ENCODE results near the gene PPP1CA.
A peak's percentile ranks its signal among the peaks of the same experiment; 100 is the strongest.
"Not testable (repeated sequence)": the region's sequence is repeated elsewhere in the genome, so short reads cannot be mapped to it uniquely, and the experiment has no call there.

PPP1CA gene

GRCh38 chr11:67435031-67435726 is 33.5 kb upstream of the PPP1CA start:
- DNase-seq (ENCODE audit: low read depth in 3 of 3): no peak

DNA sequence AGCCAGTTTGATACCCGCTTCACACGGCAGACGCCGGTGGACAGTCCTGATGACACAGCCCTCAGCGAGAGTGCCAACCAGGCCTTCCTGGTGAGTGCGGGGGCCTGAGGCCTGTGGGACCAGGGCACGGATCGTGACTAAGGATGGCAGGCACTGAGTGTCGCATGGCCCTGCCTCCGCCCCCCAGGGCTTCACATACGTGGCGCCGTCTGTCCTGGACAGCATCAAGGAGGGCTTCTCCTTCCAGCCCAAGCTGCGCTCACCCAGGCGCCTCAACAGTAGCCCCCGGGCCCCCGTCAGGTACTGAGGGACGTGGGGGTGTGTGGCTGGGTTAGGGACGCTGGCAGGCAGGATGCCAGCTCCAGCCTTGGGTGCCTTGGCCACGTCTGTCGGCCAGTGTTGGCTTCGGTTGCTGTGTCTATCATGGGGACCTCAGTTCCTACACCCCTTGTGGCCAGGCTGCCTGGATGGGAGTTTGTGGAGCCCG is 32.8 kb upstream of the PPP1CA start:
- no peak for DNase-seq (ENCODE audit: low read depth in 3 of 3)

- no peak for DNase-seq (ENCODE audit: low read depth in 3 of 3)
These were observed 32.1 kb upstream of the PPP1CA start for GRCh38 chr11:67433536-67434394.

GRCh38 chr11:67432655-67433349 is 31.1 kb upstream of the PPP1CA start:
- no peak for DNase-seq (ENCODE audit: low read depth in 3 of 3)

GRCh38 chr11:67431346-67432249 is 29.9 kb upstream of the PPP1CA start:
- DNase-seq (ENCODE audit: low read depth in 3 of 3): no peak

DNA sequence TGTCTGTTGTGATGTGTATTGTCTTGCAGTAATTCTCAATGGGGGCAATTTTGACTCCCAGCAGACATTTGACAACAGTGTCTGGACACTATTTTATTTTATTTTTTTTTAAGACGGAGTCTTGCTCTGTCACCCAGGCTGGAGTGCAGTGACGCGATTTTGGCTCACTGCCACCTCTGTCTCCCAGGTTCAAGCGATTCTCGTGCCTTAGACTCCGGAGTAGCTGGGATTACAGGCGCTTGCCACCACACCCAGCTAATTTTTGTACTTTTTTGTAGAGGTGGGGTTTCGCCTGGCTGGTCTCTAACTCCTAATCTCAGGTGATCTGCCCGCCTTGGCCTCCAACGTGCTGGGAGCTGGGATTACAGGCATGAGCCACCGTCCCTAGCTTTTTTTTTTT is 28.1 kb upstream of the PPP1CA start:
- DNase-seq (ENCODE audit: low read depth in 3 of 3): no peak

- DNase-seq (ENCODE audit: low read depth in 3 of 3): no peak
These were observed 27.5 kb upstream of the PPP1CA start for GRCh38 chr11:67429038-67429668.

- peak; percentile 97 to 99 (median 98) for DNase-seq (ENCODE audit: low read depth in 3 of 3)
These were observed 26.7 kb upstream of the PPP1CA start, which contains the start of gene RPS6KB2 for GRCh38 chr11:67428052-67429001. TSS of gene RPS6KB2 (plus strand) at chr11:67428494. CDS start at chr11:67428546, 52 bp downstream.

DNA sequence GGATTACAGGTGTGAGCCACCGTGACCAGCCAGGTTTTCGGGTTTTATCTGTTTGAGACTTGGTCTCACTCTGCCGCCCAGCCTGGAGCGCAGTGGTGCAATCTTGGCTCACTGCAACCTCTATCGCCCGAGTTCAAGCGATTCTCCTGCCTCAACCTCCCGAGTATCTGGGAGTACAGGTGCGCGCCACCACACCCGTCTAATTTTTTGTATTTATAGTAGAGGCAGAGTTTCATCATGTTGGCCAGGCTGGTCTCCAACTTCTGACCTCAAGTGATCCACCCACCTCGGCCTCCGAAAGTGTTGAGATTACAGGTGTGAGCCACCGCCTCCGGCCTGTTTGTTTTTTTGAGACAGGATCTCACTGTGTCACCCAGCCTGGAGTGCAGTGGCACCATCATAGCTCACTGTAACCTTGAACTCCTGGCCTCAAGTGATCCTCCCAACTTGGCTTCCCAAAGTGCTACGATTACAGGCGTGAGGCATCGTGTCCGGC is 25.8 kb upstream of the PPP1CA start:
- DNase-seq (ENCODE audit: low read depth in 3 of 3): not testable (repeated sequence)

- DNase-seq (ENCODE audit: low read depth in 3 of 3): no peak
These were observed 22.4 kb upstream of the PPP1CA start for GRCh38 chr11:67423891-67424613.

DNA sequence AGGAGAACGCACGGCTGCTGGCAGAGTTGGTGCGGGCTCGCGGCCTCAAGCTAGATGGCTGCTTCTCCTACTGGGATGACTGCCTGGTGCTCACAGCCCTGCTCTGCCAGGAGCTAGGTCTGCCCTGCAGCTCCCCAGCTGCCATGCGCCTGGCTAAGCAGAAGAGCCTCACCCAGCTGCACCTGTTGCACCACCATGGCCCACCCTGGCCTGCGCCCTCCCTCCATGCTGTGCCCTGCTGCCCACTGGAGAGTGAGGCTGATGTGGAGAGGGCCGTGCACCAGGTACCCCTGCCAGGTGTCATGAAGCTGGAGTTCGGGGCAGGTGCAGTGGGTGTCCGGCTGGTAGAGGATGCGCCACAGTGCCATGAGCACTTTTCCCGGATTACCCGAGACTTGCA is 21.8 kb upstream of the PPP1CA start:
- DNase-seq (ENCODE audit: low read depth in 3 of 3): no peak

DNA sequence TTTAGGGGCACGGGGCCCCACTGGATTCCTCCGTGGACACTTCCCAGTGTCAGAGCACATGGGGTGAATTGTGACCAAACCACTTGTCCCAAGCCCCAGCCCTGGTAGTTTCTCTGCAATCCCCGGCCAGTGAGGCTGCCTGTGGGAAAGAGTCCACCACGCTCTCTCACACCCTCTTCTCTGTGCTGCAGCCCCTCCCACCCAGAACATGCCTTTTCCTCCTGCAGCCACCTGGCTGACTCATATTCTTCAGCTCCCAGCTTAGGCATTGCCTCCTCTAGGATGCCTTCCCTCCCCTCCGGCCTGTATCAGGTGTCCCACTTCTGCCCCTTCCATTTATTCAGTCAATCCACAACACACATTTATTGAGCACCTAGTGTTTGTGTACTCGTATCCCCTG is 21.2 kb upstream of the PPP1CA start:
- no peak for DNase-seq (ENCODE audit: low read depth in 3 of 3)

- DNase-seq (ENCODE audit: low read depth in 3 of 3): no peak
These were observed 19.9 kb upstream of the PPP1CA start for GRCh38 chr11:67421430-67422031.

GRCh38 chr11:67420646-67421429 is 19.2 kb upstream of the PPP1CA start:
- peak; percentile 98 to 99 (median 98) for DNase-seq (ENCODE audit: low read depth in 3 of 3)

DNA sequence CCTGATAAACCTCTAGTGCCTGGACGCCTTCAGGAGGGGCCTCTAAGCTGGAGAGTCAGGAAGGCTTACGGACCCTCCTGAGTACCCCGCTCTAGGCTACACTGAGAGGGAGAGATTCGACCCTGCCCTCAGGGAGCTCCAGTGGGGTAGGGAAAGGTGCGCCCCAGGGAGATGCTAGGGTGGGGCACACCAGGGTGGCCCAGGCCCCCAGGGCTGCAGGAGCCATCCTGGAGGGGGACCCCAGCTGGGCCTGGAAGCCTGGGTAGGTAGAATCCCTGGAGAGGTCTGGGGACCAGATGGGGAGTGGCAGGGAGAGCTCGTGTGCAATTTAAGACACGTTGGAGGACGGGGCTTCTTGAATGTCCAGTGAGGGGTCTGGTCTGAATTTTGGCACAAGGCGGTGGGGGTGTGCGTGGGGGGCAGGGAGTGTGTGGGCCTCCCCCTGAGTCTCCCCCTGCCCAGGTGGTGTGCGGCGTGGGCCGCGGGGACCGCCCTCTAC is 18.5 kb upstream of the PPP1CA start:
- DNase-seq (ENCODE audit: low read depth in 3 of 3): no peak

DNA sequence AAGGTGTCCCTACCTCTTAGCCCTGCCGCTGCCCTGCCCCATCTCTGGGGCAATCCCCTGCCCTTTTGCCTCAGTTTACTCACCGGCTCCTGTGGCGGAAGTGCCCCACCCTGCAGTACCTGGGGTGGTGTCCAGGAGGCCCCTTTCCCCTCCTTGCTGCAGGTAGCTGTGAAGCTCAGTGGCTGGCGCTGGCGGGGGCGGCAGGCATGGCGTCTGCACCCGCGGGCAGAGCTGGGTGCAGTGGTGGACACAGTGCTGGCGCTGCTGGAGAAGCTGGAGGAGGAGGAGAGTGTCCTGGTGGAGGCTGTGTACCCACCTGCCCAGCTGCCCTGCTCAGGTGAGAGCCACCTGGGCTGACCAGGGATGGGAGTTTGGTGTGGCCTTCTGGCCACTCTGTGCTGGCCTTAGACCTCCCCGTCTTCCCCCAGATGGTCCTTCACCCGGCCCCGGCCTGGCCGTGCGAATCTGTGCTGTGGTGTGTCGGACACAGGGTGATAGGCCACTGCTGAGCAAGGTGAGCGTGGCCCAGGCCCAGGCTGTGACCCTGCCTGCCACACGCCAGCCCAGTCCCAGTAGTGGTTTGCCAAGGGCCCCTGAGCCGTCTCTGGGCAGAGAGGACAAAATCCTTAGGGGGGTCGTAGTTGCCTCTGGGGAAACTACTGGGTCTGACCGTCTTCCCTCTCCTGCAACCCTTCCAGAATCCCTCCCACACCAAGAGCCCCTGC is 17.8 kb upstream of the PPP1CA start:
- DNase-seq (ENCODE audit: low read depth in 3 of 3): no peak
